Liver (tissue), 9 donors: ENCODE results near the gene CAMK2B. TPM values are rescaled to one million over a fixed set of nuclear protein-coding genes. Genes with fewer than 3 reads are reported as not detected.

ENCODE experiments used
- DNase-seq: peaks from one replicate; pipeline ENCODE4 v3.0.0-alpha.2; 2017; ENCODE audit warnings: low spot score
- H3K27ac ChIP-seq, 2 donors: one replicate each; pipeline ENCODE4 v1.7.0; 2013; ENCODE audit warnings: inconsistent platforms in 2 of 2, low read length in 2 of 2, control low read depth in 1 of 2, low read depth in 1 of 2, mild to moderate bottlenecking in 1 of 2
- H3K27me3 ChIP-seq, 4 donors: one replicate each; pipeline versions ENCODE4 v1.6.1 to v1.7.0; 2013; ENCODE audit warnings: low read length in 3 of 4, inconsistent platforms in 1 of 4, mild to moderate bottlenecking in 1 of 4, moderate library complexity in 1 of 4; ENCODE audit not compliant: control insufficient read depth in 4 of 4, insufficient read depth in 4 of 4
- H3K36me3 ChIP-seq, 4 donors: one replicate each; pipeline versions ENCODE4 v1.6.1 to v1.7.0; 2013; ENCODE audit warnings: low read length in 3 of 4, mild to moderate bottlenecking in 3 of 4, low read depth in 1 of 4, moderate library complexity in 1 of 4; ENCODE audit not compliant: control insufficient read depth in 4 of 4, insufficient read depth in 3 of 4
- H3K4me1 ChIP-seq, 4 donors: one replicate each; pipeline versions ENCODE4 v1.6.1 to v1.7.0; 2013; ENCODE audit warnings: low read length in 3 of 4, mild to moderate bottlenecking in 3 of 4, moderate library complexity in 1 of 4; ENCODE audit not compliant: control insufficient read depth in 4 of 4, insufficient read depth in 4 of 4
- H3K4me3 ChIP-seq, 3 donors: one replicate each; pipeline versions ENCODE4 v1.6.1 to v1.7.0; 2013; ENCODE audit warnings: low read length in 3 of 3, control low read depth in 1 of 3, low read depth in 1 of 3, mild to moderate bottlenecking in 1 of 3
- H3K9ac ChIP-seq, 2 donors: one replicate each; pipeline ENCODE4 v1.7.0; 2013; ENCODE audit warnings: low read length in 2 of 2, mild to moderate bottlenecking in 2 of 2, moderate library complexity in 2 of 2, control low read depth in 1 of 2, low read depth in 1 of 2
- H3K9me3 ChIP-seq, 4 donors: one replicate each; pipeline versions ENCODE4 v1.6.1 to v1.7.0; 2013; ENCODE audit warnings: low read length in 3 of 4; ENCODE audit not compliant: control insufficient read depth in 4 of 4
- ATF3 ChIP-seq: IDR thresholded peaks from 2 replicates; pipeline ENCODE4 v1.6.1; 2016; ENCODE audit warnings: antibody characterized with exemption
- CTCF ChIP-seq: fragments of 150-350 bp; IDR thresholded peaks from 2 replicates; pipeline ENCODE4 v1.5.1; 2017; ENCODE audit warnings: improper control_type of control experiment, low read depth, low read length; ENCODE audit not compliant: missing input control
- EGR1 ChIP-seq, 2 donors: IDR thresholded peaks; 2 replicates each; pipeline ENCODE4 v1.6.1; 2016 to 2018; ENCODE audit warnings: antibody characterized with exemption in 2 of 2, low read depth in 2 of 2
- FOXA1 ChIP-seq: IDR thresholded peaks from 2 replicates; pipeline ENCODE4 v1.6.1; 2016; ENCODE audit warnings: antibody characterized with exemption
- FOXA2 ChIP-seq: IDR thresholded peaks from 2 replicates; pipeline ENCODE4 v1.6.1; 2016; ENCODE audit warnings: antibody characterized with exemption
- GABPA ChIP-seq, 2 donors: IDR thresholded peaks in 1 of 2; conservative IDR thresholded peaks in 1 of 2; 2 replicates each; pipeline ENCODE4 v1.6.1; 2016; ENCODE audit warnings: antibody characterized with exemption in 2 of 2, mild to moderate bottlenecking in 1 of 2, moderate library complexity in 1 of 2
- HNF4A ChIP-seq, 2 donors: conservative IDR thresholded peaks; 2 replicates each; pipeline ENCODE4 v1.6.1; 2016; ENCODE audit warnings: antibody characterized with exemption in 2 of 2, mild to moderate bottlenecking in 2 of 2
- HNF4G ChIP-seq: IDR thresholded peaks from 2 replicates; pipeline ENCODE4 v1.6.1; 2016; ENCODE audit warnings: antibody characterized with exemption
- JUND ChIP-seq, 2 donors: IDR thresholded peaks; 2 replicates each; pipeline ENCODE4 v1.6.1; 2016; ENCODE audit warnings: antibody characterized with exemption in 2 of 2
- NR2F2 ChIP-seq: IDR thresholded peaks from 2 replicates; pipeline ENCODE4 v1.6.1; 2016; ENCODE audit warnings: antibody characterized with exemption
- RAD21 ChIP-seq, 2 donors: IDR thresholded peaks; 2 replicates each; pipeline ENCODE4 v1.6.1; 2016; ENCODE audit warnings: antibody characterized with exemption in 2 of 2, mild to moderate bottlenecking in 2 of 2
- RXRA ChIP-seq, 2 donors: IDR thresholded peaks; 2 replicates each; pipeline ENCODE4 v1.6.1; 2017 to 2018; ENCODE audit warnings: antibody characterized with exemption in 2 of 2, mild to moderate bottlenecking in 1 of 2
- SP1 ChIP-seq: IDR thresholded peaks from 2 replicates; pipeline ENCODE4 v1.6.1; 2018; ENCODE audit warnings: antibody characterized with exemption, mild to moderate bottlenecking
- TAF1 ChIP-seq: conservative IDR thresholded peaks from 2 replicates; pipeline ENCODE4 v1.6.1; 2016; ENCODE audit warnings: antibody characterized with exemption, mild to moderate bottlenecking
- YY1 ChIP-seq: IDR thresholded peaks from 2 replicates; pipeline ENCODE4 v1.6.1; 2016; ENCODE audit warnings: antibody characterized with exemption, mild to moderate bottlenecking
- ZBTB33 ChIP-seq: IDR thresholded peaks from 2 replicates; pipeline ENCODE4 v1.6.1; 2016; ENCODE audit warnings: antibody characterized with exemption
- WGBS: extraction: QIAGEN DNeasy Blood & Tissue Kit; methylation state at CpG from one replicate; pipeline ENCODE4 v1.1.7; 2013; 5-methylcytosine and 5-hydroxymethylcytosine counted together
- polyA plus RNA-seq, 2 donors: library from polyadenylated mRNA; stranded (reverse) in 1 of 2; unstranded in 1 of 2; fragments of 200-250 nt in 1 of 2; fragments of >200 nt in 1 of 2; fragmentation: Nextera tagmentation in 1 of 2; extraction: Ambion mirVana in 1 of 2; gene quantifications; one replicate each; pipeline versions ENCODE4 v1.2.1 to v1.2.3, GENCODE V29; 2013 to 2015
- total RNA-seq, 2 donors: library from RNA; depleted of rRNA; stranded (reverse); fragments of >200 nt; gene quantifications; one replicate each; pipeline ENCODE4 v1.2.3, GENCODE V29; 2014
- TF ChIP-seq, protein P1 (sequence below): IDR thresholded peaks from 2 replicates; pipeline ENCODE4 v1.6.1; 2016; ENCODE audit warnings: antibody characterized with exemption, mild to moderate bottlenecking
- TF ChIP-seq, protein P2 (sequence below): IDR thresholded peaks from 2 replicates; pipeline ENCODE4 v1.6.1; 2016; ENCODE audit warnings: antibody characterized with exemption
- donor health status: healthy.
- donor health status: healthy.
- donor health status: healthy.
- donor health status: healthy.
- donor health status: healthy.

Gene CAMK2B
- total and polyA plus RNA-seq, 4 donors: 2.1 to 3.3 (median 2.2) TPM; not detected in 1

GRCh38 chr7:44293561-44294324 is 31.7 kb downstream of the CAMK2B start:
- peaks cover 0 to 4% (median under 1%) of the 10 kb centered on the region in 4 donors for H3K4me1 ChIP-seq
- no peak overlapping the region for H3K4me3 ChIP-seq
- H3K9ac ChIP-seq: no peak overlapping the region
- no peak overlapping the region for H3K27ac ChIP-seq
- H3K27me3 ChIP-seq: no peaks in the 10 kb centered on the region
- WGBS: 81% methylated on average over 17 of the region's 17 CpGs
- TF ChIP-seq, protein P1, sequence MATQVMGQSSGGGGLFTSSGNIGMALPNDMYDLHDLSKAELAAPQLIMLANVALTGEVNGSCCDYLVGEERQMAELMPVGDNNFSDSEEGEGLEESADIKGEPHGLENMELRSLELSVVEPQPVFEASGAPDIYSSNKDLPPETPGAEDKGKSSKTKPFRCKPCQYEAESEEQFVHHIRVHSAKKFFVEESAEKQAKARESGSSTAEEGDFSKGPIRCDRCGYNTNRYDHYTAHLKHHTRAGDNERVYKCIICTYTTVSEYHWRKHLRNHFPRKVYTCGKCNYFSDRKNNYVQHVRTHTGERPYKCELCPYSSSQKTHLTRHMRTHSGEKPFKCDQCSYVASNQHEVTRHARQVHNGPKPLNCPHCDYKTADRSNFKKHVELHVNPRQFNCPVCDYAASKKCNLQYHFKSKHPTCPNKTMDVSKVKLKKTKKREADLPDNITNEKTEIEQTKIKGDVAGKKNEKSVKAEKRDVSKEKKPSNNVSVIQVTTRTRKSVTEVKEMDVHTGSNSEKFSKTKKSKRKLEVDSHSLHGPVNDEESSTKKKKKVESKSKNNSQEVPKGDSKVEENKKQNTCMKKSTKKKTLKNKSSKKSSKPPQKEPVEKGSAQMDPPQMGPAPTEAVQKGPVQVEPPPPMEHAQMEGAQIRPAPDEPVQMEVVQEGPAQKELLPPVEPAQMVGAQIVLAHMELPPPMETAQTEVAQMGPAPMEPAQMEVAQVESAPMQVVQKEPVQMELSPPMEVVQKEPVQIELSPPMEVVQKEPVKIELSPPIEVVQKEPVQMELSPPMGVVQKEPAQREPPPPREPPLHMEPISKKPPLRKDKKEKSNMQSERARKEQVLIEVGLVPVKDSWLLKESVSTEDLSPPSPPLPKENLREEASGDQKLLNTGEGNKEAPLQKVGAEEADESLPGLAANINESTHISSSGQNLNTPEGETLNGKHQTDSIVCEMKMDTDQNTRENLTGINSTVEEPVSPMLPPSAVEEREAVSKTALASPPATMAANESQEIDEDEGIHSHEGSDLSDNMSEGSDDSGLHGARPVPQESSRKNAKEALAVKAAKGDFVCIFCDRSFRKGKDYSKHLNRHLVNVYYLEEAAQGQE: no peak
- TF ChIP-seq RXRA (IDR thresholded peaks at IDR 0.05): no peak
- TF ChIP-seq, protein P2, sequence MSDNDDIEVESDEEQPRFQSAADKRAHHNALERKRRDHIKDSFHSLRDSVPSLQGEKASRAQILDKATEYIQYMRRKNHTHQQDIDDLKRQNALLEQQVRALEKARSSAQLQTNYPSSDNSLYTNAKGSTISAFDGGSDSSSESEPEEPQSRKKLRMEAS: no peak
- TF ChIP-seq EGR1 (IDR thresholded peaks at IDR 0.05; ENCODE audit: low read depth in 2 of 2): no peak
- no peak for TF ChIP-seq RAD21 (IDR thresholded peaks at IDR 0.05)
- no peak for TF ChIP-seq JUND (IDR thresholded peaks at IDR 0.05)
- no peak for TF ChIP-seq ZBTB33
- no peak for TF ChIP-seq HNF4G
- no peak for TF ChIP-seq SP1
- no peak for TF ChIP-seq ATF3
- TF ChIP-seq HNF4A (conservative IDR thresholded peaks at IDR 0.05): no peak
- TF ChIP-seq TAF1: no peak
- no peak for TF ChIP-seq NR2F2
- TF ChIP-seq FOXA1: no peak
- no peak for TF ChIP-seq GABPA (IDR thresholded peaks at IDR 0.05 in 1 of 2, conservative IDR thresholded peaks at IDR 0.05 in 1 of 2)
- TF ChIP-seq FOXA2: no peak
- no peak for TF ChIP-seq CTCF
- TF ChIP-seq YY1: no peak
- peak; percentile 28 for DNase-seq
- H3K9me3 ChIP-seq: no peaks in the 10 kb centered on the region
- no peaks in the 10 kb centered on the region for H3K36me3 ChIP-seq
